ENCODE data around the gene INVS.
"Not testable (repeated sequence)": the region's sequence is repeated elsewhere in the genome, so short reads cannot be mapped to it uniquely, and the experiment has no call there.

Gene INVS

GRCh38 chr9:100285601-100286000 lies 186.6 kb downstream of the INVS start:
- no peak for DNase-seq

GRCh38 chr9:100286257-100286656 lies 187.2 kb downstream of the INVS start:
- DNase-seq, result no peak

- DNase-seq, result no peak
Observed at GRCh38 chr9:100287186-100287585, 188.1 kb downstream of the INVS start.

GRCh38 chr9:100290714-100291113 lies 191.7 kb downstream of the INVS start:
- DNase-seq, result no peak

GRCh38 chr9:100292414-100292813 lies 193.4 kb downstream of the INVS start:
- DNase-seq, result no peak

GRCh38 chr9:100294341-100294740 lies 195.3 kb downstream of the INVS start:
- DNase-seq, result no peak

- no peak for DNase-seq
Observed at GRCh38 chr9:100294806-100295205, 195.8 kb downstream of the INVS start.

- no peak for DNase-seq
Observed at GRCh38 chr9:100295240-100295639, 196.2 kb downstream of the INVS start.

- no peak for DNase-seq
Observed at GRCh38 chr9:100296407-100296806, 197.4 kb downstream of the INVS start.

- DNase-seq, result no peak
Observed at GRCh38 chr9:100298378-100298777, 199.3 kb downstream of the INVS start.

- DNase-seq, result no peak
Observed at GRCh38 chr9:100303747-100304146, 204.7 kb downstream of the INVS start.

GRCh38 chr9:100306283-100306682 lies 207.2 kb downstream of the INVS start:
- DNase-seq, result no peak

GRCh38 chr9:100307080-100307479 lies 208.0 kb downstream of the INVS start:
- DNase-seq, result no peak

- no peak for DNase-seq
Observed at GRCh38 chr9:100308965-100309564, 210.0 kb downstream of the INVS start.

- no peak for DNase-seq
Observed at GRCh38 chr9:100309992-100310391, 210.9 kb downstream of the INVS start.

GRCh38 chr9:100315561-100315960 lies 216.5 kb downstream of the INVS start:
- DNase-seq, result no peak

- no peak for DNase-seq
Observed at GRCh38 chr9:100317706-100318105, 218.7 kb downstream of the INVS start.

GRCh38 chr9:100322954-100323536 lies 224.0 kb downstream of the INVS start:
- peak; percentile 47 for DNase-seq

GRCh38 chr9:100324594-100325200 lies 225.7 kb downstream of the INVS start:
- peak; percentile 40 for DNase-seq

GRCh38 chr9:100338736-100339135 lies 239.7 kb downstream of the INVS start:
- not testable (repeated sequence) for DNase-seq

GRCh38 chr9:100340224-100340623 lies 241.2 kb downstream of the INVS start:
- no peak for DNase-seq

- no peak for DNase-seq
Observed at GRCh38 chr9:100341889-100342288, 242.8 kb downstream of the INVS start.

- no peak for DNase-seq
Observed at GRCh38 chr9:100346836-100347235, 247.8 kb downstream of the INVS start.

GRCh38 chr9:100350188-100350587 lies 251.1 kb downstream of the INVS start:
- no peak for DNase-seq
